GM23338 (cell line): ENCODE data around the gene NRG3. TPM values are rescaled to one million over a fixed set of nuclear protein-coding genes. Genes with fewer than 3 reads are reported as not detected.

ENCODE experiments used
- ATAC-seq: fragments of 200-7000 bp; cut with Tn5 transposase; 3 replicates; pipeline ENCODE4 v1.9.1; 2020
- DNase-seq: peaks from one replicate; pipeline ENCODE4 v3.0.0-alpha.2; 2015; ENCODE audit warnings: low spot score
- H2AFZ ChIP-seq: fragments of 200-600 bp; sonication (generic); 2 replicates; pipeline ENCODE4 v1.8.0; 2016; ENCODE audit warnings: antibody characterized with exemption, mild to moderate bottlenecking, moderate library complexity
- H3F3A ChIP-seq: fragments of 200-600 bp; sonication (generic); replicated peaks from 2 replicates; pipeline ENCODE4 v1.8.0; 2017; ENCODE audit warnings: antibody characterized with exemption, mixed run types, low read depth
- H3K27ac ChIP-seq: fragments of 200-600 bp; sonication (generic); 2 replicates; pipeline ENCODE4 v1.6.1; 2016; ENCODE audit warnings: low read depth
- H3K27me3 ChIP-seq: fragments of 200-600 bp; sonication (generic); 2 replicates; pipeline ENCODE4 v1.8.0; 2016; ENCODE audit warnings: mild to moderate bottlenecking, mixed run types, moderate library complexity; ENCODE audit not compliant: insufficient read depth
- H3K36me3 ChIP-seq: fragments of 200-600 bp; sonication (generic); 2 replicates; pipeline ENCODE4 v1.8.0; 2016; ENCODE audit warnings: mild to moderate bottlenecking; ENCODE audit not compliant: insufficient read depth
- H3K4me1 ChIP-seq: fragments of 200-600 bp; sonication (generic); 2 replicates; pipeline ENCODE4 v1.8.0; 2016; ENCODE audit warnings: mild to moderate bottlenecking, moderate library complexity; ENCODE audit not compliant: insufficient read depth
- H3K4me2 ChIP-seq: fragments of 200-600 bp; sonication (generic); 2 replicates; pipeline ENCODE4 v1.7.1; 2017; ENCODE audit warnings: mixed run types
- H3K4me3 ChIP-seq: fragments of 200-600 bp; sonication (generic); 2 replicates; pipeline ENCODE4 v1.6.1; 2016; ENCODE audit warnings: mixed run types
- H3K79me2 ChIP-seq: fragments of 200-600 bp; sonication (generic); replicated peaks from 2 replicates; pipeline ENCODE4 v1.8.0; 2017; ENCODE audit warnings: mild to moderate bottlenecking; ENCODE audit not compliant: insufficient read depth
- H3K9me2 ChIP-seq: fragments of 200-600 bp; sonication (generic); 2 replicates; pipeline ENCODE4 v1.8.0; 2017; ENCODE audit not compliant: insufficient read depth
- H4K20me1 ChIP-seq: fragments of 200-600 bp; sonication (generic); replicated peaks from 2 replicates; pipeline ENCODE4 v1.8.0; 2017; ENCODE audit warnings: mild to moderate bottlenecking; ENCODE audit not compliant: insufficient read depth
- H3K27ac Mint-ChIP-seq: 2 replicates; pipeline ENCODE4 v1.8.0; 2020; ENCODE audit warnings: inconsistent platforms, mild to moderate bottlenecking, moderate library complexity, mixed read lengths
- H3K27me3 Mint-ChIP-seq: 3 replicates; pipeline ENCODE4 v1.8.0; 2022; ENCODE audit warnings: low read depth, mild to moderate bottlenecking, moderate library complexity, mixed read lengths, inconsistent platforms; ENCODE audit not compliant: insufficient read depth, poor library complexity
- H3K36me3 Mint-ChIP-seq: 3 replicates; pipeline ENCODE4 v1.8.0; 2021; ENCODE audit warnings: low read depth, mild to moderate bottlenecking, inconsistent platforms, moderate library complexity, mixed read lengths
- H3K4me1 Mint-ChIP-seq: 3 replicates; pipeline ENCODE4 v1.8.0; 2020; ENCODE audit warnings: mild to moderate bottlenecking, inconsistent platforms, mixed read lengths
- H3K4me3 Mint-ChIP-seq: 3 replicates; pipeline ENCODE4 v1.8.0; 2021; ENCODE audit warnings: moderate library complexity, mild to moderate bottlenecking, inconsistent platforms, mixed read lengths
- H3K9me3 Mint-ChIP-seq: 3 replicates; pipeline ENCODE4 v1.8.0; 2020; ENCODE audit warnings: moderate library complexity, mild to moderate bottlenecking, inconsistent platforms, mixed read lengths
- CREB1 ChIP-seq: fragments of 250-450 bp; sonication (Bioruptor Pico); IDR thresholded peaks from 2 replicates; pipeline ENCODE4 v1.5.0; 2020; ENCODE audit warnings: low read depth, mild to moderate bottlenecking, moderate library complexity
- CTCF ChIP-seq, 2 experiments: fragments of 200-600 bp in 1 of 2; sonication (generic) in 1 of 2; conservative IDR thresholded peaks; 2 replicates each; pipeline versions ENCODE4 v1.5.1 to v1.6.1; 2016 to 2017; ENCODE audit warnings: antibody characterized with exemption in 2 of 2, low read depth in 2 of 2, mild to moderate bottlenecking in 2 of 2, moderate library complexity in 1 of 2
- EZH2 ChIP-seq: fragments of 200-600 bp; sonication (generic); IDR thresholded peaks from one replicate; pipeline ENCODE4 v1.8.0; 2017; ENCODE audit warnings: antibody characterized with exemption, mild to moderate bottlenecking, low read depth; ENCODE audit not compliant: unreplicated experiment
- EZH2phosphoT487 ChIP-seq: fragments of 200-600 bp; sonication (generic); IDR thresholded peaks from one replicate; pipeline ENCODE4 v1.8.1; 2018; ENCODE audit warnings: antibody characterized with exemption; ENCODE audit not compliant: unreplicated experiment
- JUNB ChIP-seq: IDR thresholded peaks from one replicate; pipeline ENCODE4 v1.6.1; 2016; ENCODE audit warnings: antibody characterized with exemption; ENCODE audit not compliant: unreplicated experiment
- NANOG ChIP-seq: IDR thresholded peaks from 2 replicates; pipeline ENCODE4 v1.6.1; 2016; ENCODE audit warnings: antibody characterized with exemption, borderline replicate concordance
- POLR2AphosphoS5 ChIP-seq: IDR thresholded peaks from 2 replicates; pipeline ENCODE4 v1.6.1; 2016; ENCODE audit warnings: antibody characterized with exemption, low read depth
- REST ChIP-seq: IDR thresholded peaks from one replicate; pipeline ENCODE4 v1.6.1; 2018; ENCODE audit warnings: antibody characterized with exemption; ENCODE audit not compliant: unreplicated experiment
- ZNF114 ChIP-seq: fragments of 250-450 bp; sonication (Bioruptor Pico); IDR thresholded peaks from 2 replicates; pipeline ENCODE4 v1.5.0; 2020; ENCODE audit warnings: mild to moderate bottlenecking, moderate library complexity
- ZNF331 ChIP-seq: fragments of 250-450 bp; sonication (Bioruptor Pico); IDR thresholded peaks from 2 replicates; pipeline ENCODE4 v1.5.0; 2020; ENCODE audit warnings: low read depth, mild to moderate bottlenecking, moderate library complexity
- ZNF462 ChIP-seq: fragments of 250-450 bp; sonication (Bioruptor Pico); IDR thresholded peaks from 2 replicates; pipeline ENCODE4 v1.5.0; 2020; ENCODE audit warnings: mild to moderate bottlenecking, moderate library complexity
- polyA plus RNA-seq: library from polyadenylated mRNA; unstranded; fragments of >200 nt; fragmentation: Nextera tagmentation; extraction: Ambion mirVana; gene quantifications from 2 replicates; pipeline ENCODE4 v1.2.1, GENCODE V29; 2016
- total RNA-seq: library from RNA; depleted of rRNA; stranded (reverse); fragments of >200 nt; shearing (Covaris generic); gene quantifications from 2 replicates; pipeline ENCODE4 v1.2.3, GENCODE V29; 2014

NRG3 gene
- total and polyA plus RNA-seq, 2 experiments from 2014 or later = 1.9 to 3.9 TPM

- no peaks in the 10 kb centered on the region for H3K36me3 Mint-ChIP-seq
- Histone ChIP-seq H3K4me3 (no peak overlapping the region), H3K79me2 (no peaks in the 10 kb centered on the region), H2AFZ (no peak overlapping the region), H3K4me2 (no peak overlapping the region), H3K27ac (no peak overlapping the region), H3K27me3 (no peaks in the 10 kb centered on the region), H3F3A (no peaks in the 10 kb centered on the region), H3K9me2 (no peaks in the 10 kb centered on the region), H4K20me1 (no peaks in the 10 kb centered on the region), H3K4me1 (peaks cover 9% of the 10 kb centered on the region; the same call in 1 of the 2 replicates), H3K36me3 (no peaks in the 10 kb centered on the region)
- H3K27ac Mint-ChIP-seq = no peak overlapping the region
- no peak overlapping the region for H3K4me3 Mint-ChIP-seq
- no peak for ATAC-seq
- H3K27me3 Mint-ChIP-seq = no peaks in the 10 kb centered on the region
- no peak for TF ChIP-seq NANOG
- H3K9me3 Mint-ChIP-seq = no peaks in the 10 kb centered on the region
- H3K4me1 Mint-ChIP-seq = peaks cover 14% of the 10 kb centered on the region
- DNase-seq = no peak
These were observed 528.0 kb downstream of the NRG3 start for GRCh38 chr10:82402906-82403401.

GRCh38 chr10:82409671-82410070 is 534.7 kb downstream of the NRG3 start:
- no peaks in the 10 kb centered on the region for H3F3A ChIP-seq
- no peak overlapping the region for H3K27ac Mint-ChIP-seq
- no peak overlapping the region for H3K4me3 Mint-ChIP-seq
- H3K4me2 ChIP-seq = no peak overlapping the region
- no peak for DNase-seq
- H2AFZ ChIP-seq = no peak overlapping the region
- H3K4me1 Mint-ChIP-seq = no peaks in the 10 kb centered on the region
- peaks cover 3% of the 10 kb centered on the region for H3K27me3 Mint-ChIP-seq
- no peaks in the 10 kb centered on the region for H3K9me3 Mint-ChIP-seq
- H3K36me3 Mint-ChIP-seq = no peaks in the 10 kb centered on the region
- H3K9me2 ChIP-seq = no peaks in the 10 kb centered on the region
- no peaks in the 10 kb centered on the region for H3K36me3 ChIP-seq
- no peak for ATAC-seq
- no peaks in the 10 kb centered on the region for H4K20me1 ChIP-seq
- no peaks in the 10 kb centered on the region for H3K79me2 ChIP-seq
- no peaks in the 10 kb centered on the region for H3K27me3 ChIP-seq
- H3K4me3 ChIP-seq = no peak overlapping the region
- H3K4me1 ChIP-seq = no peaks in the 10 kb centered on the region
- H3K27ac ChIP-seq = no peak overlapping the region
- no peak for TF ChIP-seq CREB1 (CRISPR knock-in tag)
- TF ChIP-seq EZH2phosphoT487 = no peak
- TF ChIP-seq ZNF114 (CRISPR knock-in tag) = no peak
- no peak for TF ChIP-seq EZH2
- TF ChIP-seq ZNF331 = no peak
- TF ChIP-seq CTCF (conservative IDR thresholded peaks at IDR 0.05; ENCODE audit: low read depth in 2 of 2) = no peak
- TF ChIP-seq JUNB = no peak
- TF ChIP-seq ZNF462 (CRISPR knock-in tag) = no peak
- no peak for TF ChIP-seq REST
- TF ChIP-seq POLR2AphosphoS5 = no peak
- no peak for TF ChIP-seq NANOG
